GM21619 (cell line): Measurements from ENCODE around the gene USH1C.

Experiments
- ATAC-seq: cut with Tn5 transposase; IDR thresholded peaks from one replicate; pipeline ENCODE4 v1.9.1; 2021; ENCODE audit not compliant: unreplicated experiment

Gene USH1C

DNA sequence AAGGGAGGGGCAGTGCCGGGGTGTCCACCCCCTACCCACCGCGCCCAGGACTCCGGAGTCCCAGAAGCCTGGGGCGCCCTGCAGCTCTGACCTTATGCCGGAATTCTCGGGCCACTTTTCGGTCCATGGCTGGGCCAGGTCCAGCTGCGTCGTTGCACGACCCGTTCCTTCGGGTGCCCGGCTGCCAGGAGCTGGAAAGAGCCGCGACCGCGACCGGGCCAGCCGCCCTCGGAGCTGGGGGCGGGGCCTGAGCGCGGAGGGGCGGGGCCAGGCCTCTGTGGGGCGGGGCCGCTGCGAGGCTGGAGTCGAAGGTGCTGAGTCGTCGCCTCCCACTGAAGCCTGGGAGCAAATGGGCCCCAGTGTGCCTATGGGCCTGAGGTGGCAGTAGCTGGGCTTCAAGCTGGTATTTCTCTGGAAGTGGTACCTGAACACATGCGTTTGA, at the start of gene USH1C:
TSS of gene USH1C (minus strand) at position 236 of the 442 bp plus-strand sequence. CDS start at position 127, 109 bp downstream.
- ATAC-seq, result no peak

GRCh38 chr11:17593466-17594245, 49.4 kb upstream of the USH1C start:
- no peak for ATAC-seq

GRCh38 chr11:17591293-17591692, 47.1 kb upstream of the USH1C start:
- no peak for ATAC-seq

DNA sequence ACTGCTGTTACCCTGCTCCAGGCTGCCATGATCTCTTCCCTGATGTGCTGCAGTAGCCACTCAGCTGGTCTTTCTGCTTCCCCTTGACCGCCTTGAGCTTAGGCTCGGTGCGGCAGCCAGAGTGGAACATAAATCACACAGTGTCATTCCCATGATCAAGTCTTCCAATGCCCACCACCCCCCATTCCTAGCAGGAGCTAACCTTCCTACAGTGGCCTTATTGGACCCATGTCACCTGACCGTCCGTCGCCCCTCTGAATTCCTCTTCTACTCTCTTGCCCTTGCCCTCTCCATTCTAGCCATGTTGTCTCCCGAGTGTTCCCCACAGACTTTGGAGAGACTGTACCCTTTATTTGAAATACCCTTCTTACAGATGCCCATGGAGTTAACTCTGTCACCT, 46.2 kb upstream of the USH1C start:
- ATAC-seq, result no peak

GRCh38 chr11:17588721-17589120, 44.5 kb upstream of the USH1C start:
- ATAC-seq, result no peak

DNA sequence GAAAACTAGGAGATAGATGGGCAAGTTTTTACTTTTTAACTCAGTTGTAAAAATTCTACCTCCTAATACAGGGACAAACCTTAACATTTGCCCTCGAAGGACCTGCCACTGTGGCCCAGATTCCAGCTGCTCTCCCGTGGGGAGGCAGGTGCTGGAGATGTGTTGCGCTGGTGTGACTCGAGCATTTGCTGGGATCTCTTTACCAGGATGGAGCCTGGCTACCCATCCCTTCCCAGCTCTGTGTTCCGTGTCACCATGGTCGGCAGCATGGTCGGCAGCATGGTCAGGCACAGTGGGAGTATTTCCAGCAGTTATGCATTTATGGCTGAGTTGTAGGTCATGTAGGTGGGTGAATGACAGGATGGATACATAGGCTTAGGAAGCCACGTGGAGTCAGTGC, 44.0 kb upstream of the USH1C start:
- no peak for ATAC-seq

GRCh38 chr11:17585911-17586695, 41.9 kb upstream of the USH1C start:
- no peak for ATAC-seq

DNA sequence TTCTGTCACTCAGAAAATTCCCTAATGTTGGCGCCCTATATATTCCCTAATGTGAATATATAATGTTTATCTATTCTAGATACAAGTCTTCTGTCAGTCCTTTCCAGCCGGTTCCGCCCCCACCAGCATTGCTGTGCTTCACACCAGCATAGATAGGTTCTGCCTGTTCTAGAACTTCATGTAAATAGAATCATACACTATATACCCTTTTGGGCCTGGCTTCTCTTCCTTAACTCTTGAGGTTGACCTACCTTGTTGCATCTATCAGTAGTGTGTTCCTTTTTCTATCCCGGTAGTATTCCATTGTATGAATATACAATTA, 37.5 kb upstream of the USH1C start:
- ATAC-seq, result no peak

GRCh38 chr11:17581036-17581731, 37.0 kb upstream of the USH1C start:
- no peak for ATAC-seq

- ATAC-seq, result no peak
Measured at GRCh38 chr11:17580271-17580670, 36.1 kb upstream of the USH1C start.

- ATAC-seq, result no peak
Measured at GRCh38 chr11:17579451-17579850, 35.2 kb upstream of the USH1C start.

DNA sequence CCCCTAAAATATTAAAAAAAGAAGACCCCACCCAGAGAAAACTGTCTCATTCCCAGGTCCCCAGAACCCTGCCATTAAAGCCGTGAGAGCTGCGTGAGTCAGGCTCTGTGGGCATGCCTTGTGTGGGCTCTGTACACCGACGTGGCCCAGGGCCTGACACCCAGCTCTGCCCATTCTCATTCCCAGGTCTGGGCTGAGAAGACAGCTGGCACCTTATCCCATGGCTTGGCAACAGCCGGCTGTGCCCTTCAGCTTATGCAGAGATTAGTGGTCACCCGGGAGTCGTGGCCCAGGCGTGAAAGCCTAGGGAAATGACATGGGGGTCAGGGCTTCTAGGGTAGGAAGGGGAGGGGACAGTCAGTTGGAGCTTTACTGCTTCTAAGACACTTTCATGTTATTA, 34.7 kb upstream of the USH1C start:
- no peak for ATAC-seq

GRCh38 chr11:17578296-17578695, 34.1 kb upstream of the USH1C start:
- ATAC-seq, result no peak

DNA sequence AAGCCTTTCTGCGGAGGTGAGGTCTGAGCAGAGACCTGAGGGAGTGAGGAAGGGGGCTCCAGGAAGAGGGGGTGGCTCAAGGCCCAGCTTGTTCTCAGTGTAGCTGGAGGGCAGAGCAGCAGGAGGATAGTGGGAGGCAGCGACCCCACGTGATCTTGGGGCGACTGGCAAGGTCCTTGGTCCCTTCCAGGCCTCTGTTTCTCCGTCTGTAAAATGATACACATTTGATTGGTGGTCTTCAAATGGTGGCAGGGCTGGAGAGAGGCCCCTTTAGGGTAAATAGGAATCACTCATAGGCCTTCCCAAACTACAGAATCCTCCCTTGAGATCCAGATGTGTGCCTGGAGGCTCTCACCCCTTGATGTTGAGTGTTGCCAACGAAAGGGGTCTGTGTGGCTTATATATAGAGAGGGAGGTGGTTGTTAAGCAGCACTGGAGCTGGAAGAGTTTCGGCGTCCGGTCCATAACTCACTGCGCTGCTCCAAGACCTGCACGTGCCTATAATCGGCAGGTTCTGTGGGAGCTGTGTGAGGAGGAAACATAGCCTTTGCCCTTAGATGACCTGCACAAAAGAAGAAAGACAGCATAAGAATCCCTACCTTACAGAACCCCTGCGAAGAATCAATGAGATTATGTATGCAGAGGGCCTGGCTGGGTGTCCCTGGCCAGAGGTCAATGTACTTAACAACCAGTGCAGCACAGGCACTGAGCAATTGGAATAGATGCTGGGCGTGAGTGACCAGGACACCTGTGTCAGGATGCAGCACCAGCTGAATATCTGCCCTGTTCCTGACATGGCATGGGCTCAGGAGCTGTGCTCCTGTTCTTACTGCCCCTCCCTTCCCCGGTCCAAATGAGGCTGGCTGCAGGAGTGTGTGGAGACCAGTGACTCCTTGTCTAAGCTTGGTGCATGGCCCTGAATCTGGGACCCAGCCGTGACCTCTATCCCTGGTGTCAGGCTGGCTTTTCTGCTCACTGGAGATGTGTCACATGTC, 31.5 kb upstream of the USH1C start:
- ATAC-seq, result no peak

GRCh38 chr11:17574141-17575091, 30.2 kb upstream of the USH1C start:
- ATAC-seq, result no peak

GRCh38 chr11:17573526-17573925, 29.3 kb upstream of the USH1C start:
- ATAC-seq, result no peak

- ATAC-seq, result no peak
Measured at GRCh38 chr11:17572791-17573460, 28.7 kb upstream of the USH1C start.

DNA sequence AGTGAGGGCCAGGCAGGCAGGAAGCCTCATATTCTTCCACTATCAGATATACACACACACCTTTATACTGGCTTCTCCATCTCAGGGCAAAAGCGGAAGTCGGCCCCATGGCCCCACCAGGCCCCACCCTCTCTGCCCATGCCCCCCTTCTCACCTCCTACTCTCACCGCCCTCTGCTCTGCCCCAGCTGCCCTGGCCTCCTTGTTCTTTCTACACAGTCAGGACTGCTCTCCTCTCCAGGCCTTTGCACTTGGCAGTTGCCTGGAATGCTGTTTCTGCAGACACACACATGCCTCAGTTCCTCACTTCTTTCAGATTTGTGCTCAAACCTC, 28.1 kb upstream of the USH1C start:
- ATAC-seq, result no peak
